GM20000 (cell line): ENCODE data around the gene KCNQ1.

Experiments used
- DNase-seq: peaks from one replicate; pipeline ENCODE4 v3.0.0; 2012; ENCODE audit warnings: low spot score
- TF ChIP-seq, protein P1 (sequence below): IDR thresholded peaks from 2 replicates; pipeline ENCODE4 v1.5.1; 2012; ENCODE audit warnings: mild to moderate bottlenecking, control low read depth; ENCODE audit errors: extremely low read depth, missing control alignments

The KCNQ1 gene

GRCh38 chr11:2789791-2790567, 345.2 kb downstream of the KCNQ1 start:
- TF ChIP-seq, protein P1, sequence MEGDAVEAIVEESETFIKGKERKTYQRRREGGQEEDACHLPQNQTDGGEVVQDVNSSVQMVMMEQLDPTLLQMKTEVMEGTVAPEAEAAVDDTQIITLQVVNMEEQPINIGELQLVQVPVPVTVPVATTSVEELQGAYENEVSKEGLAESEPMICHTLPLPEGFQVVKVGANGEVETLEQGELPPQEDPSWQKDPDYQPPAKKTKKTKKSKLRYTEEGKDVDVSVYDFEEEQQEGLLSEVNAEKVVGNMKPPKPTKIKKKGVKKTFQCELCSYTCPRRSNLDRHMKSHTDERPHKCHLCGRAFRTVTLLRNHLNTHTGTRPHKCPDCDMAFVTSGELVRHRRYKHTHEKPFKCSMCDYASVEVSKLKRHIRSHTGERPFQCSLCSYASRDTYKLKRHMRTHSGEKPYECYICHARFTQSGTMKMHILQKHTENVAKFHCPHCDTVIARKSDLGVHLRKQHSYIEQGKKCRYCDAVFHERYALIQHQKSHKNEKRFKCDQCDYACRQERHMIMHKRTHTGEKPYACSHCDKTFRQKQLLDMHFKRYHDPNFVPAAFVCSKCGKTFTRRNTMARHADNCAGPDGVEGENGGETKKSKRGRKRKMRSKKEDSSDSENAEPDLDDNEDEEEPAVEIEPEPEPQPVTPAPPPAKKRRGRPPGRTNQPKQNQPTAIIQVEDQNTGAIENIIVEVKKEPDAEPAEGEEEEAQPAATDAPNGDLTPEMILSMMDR = no peak
- DNase-seq = no peak

- TF ChIP-seq, protein P1 = no peak
Measured at GRCh38 chr11:2790568-2790921, 345.7 kb downstream of the KCNQ1 start.

DNA sequence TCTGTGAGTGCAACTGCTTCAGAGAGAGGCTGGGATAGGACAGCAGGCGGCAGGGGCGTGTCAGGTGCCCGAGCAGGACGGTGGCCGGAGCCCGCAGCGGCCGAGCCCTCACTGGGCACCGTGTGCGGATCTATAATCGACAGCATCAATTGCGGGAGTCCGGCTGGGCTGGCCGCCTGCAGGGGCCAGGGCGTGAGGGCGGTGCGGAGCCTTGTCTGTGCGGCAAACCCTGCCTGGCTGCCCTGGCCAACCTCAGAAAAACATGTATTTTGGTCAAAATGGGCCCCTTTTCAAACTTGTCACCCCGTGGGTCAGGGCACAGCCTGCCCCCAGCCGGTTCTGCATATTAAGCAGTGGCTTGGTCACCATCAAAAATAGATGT, 346.3 kb downstream of the KCNQ1 start:
- TF ChIP-seq, protein P1 = no peak
- no peak for DNase-seq

More at GRCh38 chr11:2790568-2790921, 345.7 kb downstream of the KCNQ1 start:
- DNase-seq = no peak

DNA sequence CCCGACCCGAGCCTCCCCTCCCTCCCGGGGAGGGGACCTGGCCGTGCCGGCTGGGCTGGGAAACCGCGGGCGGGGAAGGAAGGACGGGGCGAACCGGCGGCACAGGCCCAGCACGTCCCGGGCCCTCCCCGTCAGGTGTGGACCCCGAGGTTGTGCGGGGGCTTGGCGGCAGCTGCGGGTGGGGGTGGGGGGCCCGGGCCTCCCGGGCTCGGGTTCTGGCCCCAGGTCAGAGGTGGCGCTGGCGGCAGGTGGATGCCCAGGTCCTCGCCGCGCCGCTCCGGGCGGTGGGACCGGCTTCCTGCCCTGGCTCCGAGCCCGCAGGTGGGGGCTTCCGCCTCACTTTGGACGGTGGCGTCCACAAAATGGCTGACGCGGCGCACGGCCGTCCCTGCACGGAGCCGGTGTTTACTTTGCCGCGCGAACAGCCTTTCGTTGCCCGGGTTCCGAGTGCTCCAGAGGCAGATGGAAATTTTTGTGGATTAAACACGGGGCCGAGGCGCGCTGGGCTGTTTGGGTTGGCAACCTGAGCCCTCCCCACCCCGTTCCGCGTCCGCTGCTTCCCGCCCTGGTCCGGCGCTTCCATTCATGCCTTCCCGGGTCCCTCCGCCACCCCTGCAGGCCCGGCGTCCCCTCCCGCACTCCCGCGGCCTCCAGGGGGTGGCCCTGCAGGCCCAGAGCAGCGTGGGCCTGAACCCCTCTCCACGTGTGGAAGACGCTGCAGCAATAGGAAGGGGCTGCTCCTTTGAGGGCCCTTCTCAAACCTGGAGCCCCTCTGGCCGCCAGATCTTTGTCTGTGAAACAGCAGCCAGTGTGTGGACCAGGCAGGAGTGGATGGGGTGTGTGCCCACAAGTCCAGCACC, 346.9 kb downstream of the KCNQ1 start:
- DNase-seq = no peak
- TF ChIP-seq, protein P1 = no peak

- TF ChIP-seq, protein P1 = no peak
- DNase-seq = no peak
Measured at GRCh38 chr11:2792381-2793250, 347.8 kb downstream of the KCNQ1 start.

DNA sequence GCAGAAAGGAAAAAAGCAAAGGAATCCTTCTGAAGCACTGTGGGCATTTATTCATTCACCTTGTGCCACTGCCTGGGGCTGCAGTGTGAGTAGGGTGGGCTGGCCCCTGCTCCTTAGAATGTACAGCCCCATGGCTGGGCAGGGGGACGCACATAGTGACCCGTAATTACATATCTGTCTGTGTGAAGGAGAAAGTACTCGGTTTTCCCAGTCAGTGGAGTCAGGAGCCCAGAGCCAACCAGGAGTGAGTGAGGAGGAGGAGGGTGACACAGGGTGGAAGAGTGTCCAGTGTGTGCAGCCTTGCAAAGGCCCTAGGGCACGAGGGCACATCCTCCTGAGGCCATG, 348.9 kb downstream of the KCNQ1 start:
- TF ChIP-seq, protein P1 = no peak

More for the DNA sequence above, 348.9 kb downstream of the KCNQ1 start:
- DNase-seq = no peak
